AG09319 (cell line): ENCODE results near the gene LHFPL5.

Source experiments
- DNase-seq: peaks from one replicate; pipeline ENCODE4 v3.0.0-alpha.2; 2010; ENCODE audit warnings: low read depth; ENCODE audit errors: extremely low read depth
- CTCF ChIP-seq: IDR thresholded peaks from 2 replicates; pipeline ENCODE4 v1.5.1; 2011; ENCODE audit warnings: low read depth, mild to moderate bottlenecking, inconsistent platforms, low read length, moderate library complexity

The LHFPL5 gene

GRCh38 chr6:35795453-35796071 is 9.6 kb upstream of the LHFPL5 start:
- DNase-seq, result no peak

DNA sequence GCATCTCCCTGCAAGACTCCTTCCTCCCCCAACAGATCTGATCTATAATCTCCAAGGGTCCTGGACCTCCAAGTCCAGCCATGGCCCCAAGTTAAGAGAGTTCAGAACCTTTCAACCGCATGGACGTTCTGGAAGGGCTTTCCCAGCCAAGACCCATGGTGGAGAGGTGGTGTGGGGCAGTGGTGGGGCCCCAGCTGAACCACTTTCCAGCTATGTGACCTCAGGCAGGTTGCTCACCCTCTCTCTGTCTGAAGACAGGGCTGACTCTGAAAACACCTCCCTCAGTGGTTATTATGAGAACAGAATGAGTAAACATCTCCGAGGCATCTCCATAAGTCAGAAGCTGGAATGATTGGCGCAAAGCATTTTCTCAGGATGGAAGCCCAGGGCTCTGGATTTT is 8.9 kb upstream of the LHFPL5 start:
- TF ChIP-seq CTCF, result no peak
- DNase-seq, result no peak

More at GRCh38 chr6:35795453-35796071, 9.6 kb upstream of the LHFPL5 start:
- no peak for TF ChIP-seq CTCF

DNA sequence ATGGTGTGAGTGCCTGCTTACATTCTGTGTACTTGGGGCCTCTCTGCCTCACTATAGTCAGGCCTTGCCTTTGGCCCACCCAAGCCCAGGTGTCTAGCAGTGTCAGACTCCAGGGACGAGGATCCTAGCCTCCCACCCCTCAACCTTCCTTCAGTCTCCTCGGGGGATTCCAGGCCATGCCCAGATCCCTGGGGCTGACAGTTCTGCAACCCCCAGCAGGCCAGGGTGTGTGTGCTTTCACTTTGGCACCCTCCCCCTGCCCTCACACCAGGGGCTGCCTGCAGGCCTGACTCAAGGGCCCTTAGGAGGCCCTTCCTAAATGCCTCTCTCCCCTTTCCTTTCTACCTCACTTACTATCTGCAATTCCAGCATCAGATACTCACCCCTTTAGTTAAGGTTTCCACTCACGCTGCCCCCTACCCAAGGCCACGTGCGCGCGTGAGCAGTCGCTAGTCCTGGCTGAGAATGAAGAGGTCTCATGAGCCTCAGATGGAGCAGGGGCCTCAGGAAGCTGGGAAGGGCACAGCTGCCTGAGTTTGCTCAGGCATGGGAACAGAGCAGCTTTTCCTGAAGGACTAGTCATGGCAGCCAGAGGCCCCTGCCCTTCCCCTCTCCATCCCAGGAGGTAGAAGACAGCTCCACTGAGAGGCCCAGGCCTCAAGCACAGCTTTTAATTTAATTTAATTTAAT is 7.2 kb upstream of the LHFPL5 start:
- TF ChIP-seq CTCF, result no peak
- no peak for DNase-seq

GRCh38 chr6:35798706-35799105 is 6.4 kb upstream of the LHFPL5 start:
- TF ChIP-seq CTCF, result no peak
- no peak for DNase-seq

- no peak for TF ChIP-seq CTCF
These were observed 4.0 kb upstream of the LHFPL5 start for GRCh38 chr6:35801148-35801547.

DNA sequence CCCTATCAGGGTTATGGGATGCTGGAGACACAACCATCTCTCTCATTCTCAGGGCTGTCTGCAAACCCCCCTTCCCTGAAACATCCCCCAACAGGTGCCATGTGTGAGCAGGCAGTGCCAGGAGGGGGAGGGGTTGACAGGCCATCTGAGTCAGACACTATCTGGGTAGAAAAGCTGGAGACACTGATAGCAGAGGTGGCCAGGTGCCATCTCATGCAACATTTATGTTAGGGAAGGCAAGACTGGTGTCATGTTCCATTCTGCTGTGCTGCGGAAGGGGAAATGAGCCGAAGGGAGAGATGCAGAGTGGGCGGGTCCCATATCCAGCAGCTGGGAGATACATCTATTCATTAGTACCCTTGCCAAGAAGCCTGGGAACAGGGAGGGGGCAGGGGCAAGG is 3.5 kb downstream of the LHFPL5 start:
- no peak for TF ChIP-seq CTCF
- no peak for DNase-seq

More at GRCh38 chr6:35801148-35801547, 4.0 kb upstream of the LHFPL5 start:
- no peak for DNase-seq

DNA sequence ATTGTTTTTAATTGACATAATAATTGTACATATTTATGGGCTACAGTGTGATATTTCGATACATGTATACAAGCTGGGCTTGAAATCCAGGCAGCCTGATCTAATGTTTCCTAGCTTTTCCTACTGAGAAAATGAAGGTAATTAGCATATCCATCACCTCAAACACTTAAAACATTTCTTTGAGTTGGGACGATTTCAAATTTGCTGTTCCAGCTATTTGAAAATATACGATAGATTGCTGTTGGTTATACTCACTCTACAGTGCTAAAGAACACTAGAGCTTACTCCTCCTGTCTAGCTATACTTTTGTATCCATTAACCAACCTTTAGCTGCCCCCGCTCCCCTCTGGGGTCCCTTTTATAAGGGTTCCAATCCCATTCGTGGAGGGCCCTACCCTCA is 4.7 kb downstream of the LHFPL5 start:
- DNase-seq, result no peak
- TF ChIP-seq CTCF, result no peak
